Left lung (tissue), 10 donors: ENCODE results near the gene FGF2. TPM values are rescaled to one million over a fixed set of nuclear protein-coding genes. Genes with fewer than 3 reads are reported as not detected.
"Not testable (repeated sequence)": the region's sequence is repeated elsewhere in the genome, so short reads cannot be mapped to it uniquely, and the experiment has no call there.

Source experiments
- ATAC-seq: fragments of 200-7000 bp; cut with Tn5 transposase; one replicate; pipeline ENCODE4 v1.9.1; 2020; ENCODE audit warnings: moderate library complexity
- DNase-seq, 4 donors: peaks; one replicate each; pipeline ENCODE4 v3.0.0-alpha.2; 2013 to 2020
- H3K27ac ChIP-seq, 2 donors: fragments of 200-600 bp; sonication (generic) in 1 of 2; one replicate each; pipeline versions ENCODE4 v1.5.0 to v1.8.0; 2020 to 2021
- H3K27me3 ChIP-seq, 2 donors: fragments of 200-600 bp; sonication (generic) in 1 of 2; one replicate each; pipeline versions ENCODE4 v1.5.0 to v1.8.0; 2020 to 2021
- H3K36me3 ChIP-seq, 2 donors: fragments of 200-600 bp; sonication (generic) in 1 of 2; one replicate each; pipeline versions ENCODE4 v1.5.0 to v1.8.0; 2020 to 2021
- H3K4me1 ChIP-seq, 2 donors: fragments of 200-600 bp; one replicate each; pipeline ENCODE4 v1.8.0; 2021
- H3K4me3 ChIP-seq, 2 donors: fragments of 200-600 bp; sonication (generic) in 1 of 2; one replicate each; pipeline versions ENCODE4 v1.5.0 to v1.8.0; 2020 to 2021; ENCODE audit warnings: mild to moderate bottlenecking in 1 of 2
- H3K9me3 ChIP-seq, 2 donors: fragments of 200-600 bp; sonication (generic) in 1 of 2; one replicate each; pipeline versions ENCODE4 v1.5.0 to v1.8.0; 2020 to 2021
- intact Hi-C, 2 donors: fragments of 100-400 bp; cut with DNase I; formaldehyde crosslinking; loops; one replicate each; pipeline versions ENCODE4 v1.11.2 to v1.14.2; 2022
- polyA plus RNA-seq, 6 donors: library from polyadenylated mRNA; unstranded; fragments of 120-200 nt; gene quantifications; one replicate each; pipeline ENCODE4 v1.2.1, GENCODE V29; 2013; ENCODE audit not compliant: insufficient read length in 6 of 6
- total RNA-seq, 2 donors: library from RNA; stranded (reverse); fragmentation: NEBNext Ultra II Directional; extraction: Animal tissue kit (Norgen Biotek cat#: 25700); gene quantifications; one replicate each; pipeline ENCODE4 v1.2.1, GENCODE V29; 2021
- TF ChIP-seq, protein P1 (sequence below), 2 donors: fragments of 200-600 bp; sonication (generic) in 1 of 2; IDR thresholded peaks; one replicate each; pipeline versions ENCODE4 v1.5.0 to v1.8.0; 2021; ENCODE audit warnings: antibody characterized with exemption in 2 of 2
- donor health status: DM: no; HTN: yes; CAD: no.
- donor health status: DM: no; HTN: no; CAD: no.

FGF2 gene
- total and polyA plus RNA-seq, 8 donors = 6.5 to 14.7 (median 7.2) TPM

DNA sequence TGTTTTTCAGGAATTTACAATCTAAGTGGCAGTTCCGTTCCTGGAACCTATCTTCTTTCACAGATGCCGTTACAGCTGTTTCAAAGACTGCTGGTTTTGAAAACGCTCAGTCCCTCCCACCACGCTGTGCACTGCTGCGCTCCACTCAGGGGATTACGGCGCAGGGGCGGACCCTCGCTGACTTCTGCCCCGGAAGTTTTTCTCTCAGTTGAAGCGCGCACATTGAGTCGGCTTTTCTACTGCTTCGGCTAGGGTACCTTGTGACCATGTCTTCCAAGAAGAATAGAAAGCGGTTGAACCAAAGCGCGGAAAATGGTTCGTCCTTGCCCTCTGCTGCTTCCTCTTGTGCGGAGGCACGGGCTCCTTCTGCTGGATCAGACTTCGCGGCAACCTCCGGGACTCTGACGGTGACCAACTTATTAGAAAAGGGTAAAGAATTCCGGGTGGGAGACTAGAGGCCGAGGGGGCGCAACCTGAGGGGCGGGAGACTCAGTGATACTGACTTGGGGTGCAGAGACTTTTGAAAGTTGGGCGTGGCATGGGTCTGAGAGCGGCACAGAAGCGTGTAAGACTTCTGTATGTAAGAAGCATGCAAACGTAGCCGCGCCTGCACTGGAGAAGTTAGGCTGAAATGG is 96.4 kb downstream of the FGF2 start:
- no peaks in the 10 kb centered on the region for H3K9me3 ChIP-seq
- DNase-seq = peak; percentile 85 to 91 (median 88)
- TF ChIP-seq, protein P1, sequence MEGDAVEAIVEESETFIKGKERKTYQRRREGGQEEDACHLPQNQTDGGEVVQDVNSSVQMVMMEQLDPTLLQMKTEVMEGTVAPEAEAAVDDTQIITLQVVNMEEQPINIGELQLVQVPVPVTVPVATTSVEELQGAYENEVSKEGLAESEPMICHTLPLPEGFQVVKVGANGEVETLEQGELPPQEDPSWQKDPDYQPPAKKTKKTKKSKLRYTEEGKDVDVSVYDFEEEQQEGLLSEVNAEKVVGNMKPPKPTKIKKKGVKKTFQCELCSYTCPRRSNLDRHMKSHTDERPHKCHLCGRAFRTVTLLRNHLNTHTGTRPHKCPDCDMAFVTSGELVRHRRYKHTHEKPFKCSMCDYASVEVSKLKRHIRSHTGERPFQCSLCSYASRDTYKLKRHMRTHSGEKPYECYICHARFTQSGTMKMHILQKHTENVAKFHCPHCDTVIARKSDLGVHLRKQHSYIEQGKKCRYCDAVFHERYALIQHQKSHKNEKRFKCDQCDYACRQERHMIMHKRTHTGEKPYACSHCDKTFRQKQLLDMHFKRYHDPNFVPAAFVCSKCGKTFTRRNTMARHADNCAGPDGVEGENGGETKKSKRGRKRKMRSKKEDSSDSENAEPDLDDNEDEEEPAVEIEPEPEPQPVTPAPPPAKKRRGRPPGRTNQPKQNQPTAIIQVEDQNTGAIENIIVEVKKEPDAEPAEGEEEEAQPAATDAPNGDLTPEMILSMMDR (IDR thresholded peaks at IDR 0.05) = no peak
- H3K4me3 ChIP-seq = peak overlapping the region; percentile 71 to 92
- intact Hi-C loops = loop anchor here in 1 of 2 donors (10.0 kb wide), 1 partner anchor 318 kb away; no protein-coding TSS in a partner anchor
- peaks cover 0 to 21% of the 10 kb centered on the region in 2 donors for H3K4me1 ChIP-seq
- no peaks in the 10 kb centered on the region for H3K27me3 ChIP-seq
- no peaks in the 10 kb centered on the region for H3K36me3 ChIP-seq
- peak overlapping the region; percentile 80 to 82 for H3K27ac ChIP-seq
- peak; percentile 98 for ATAC-seq

DNA sequence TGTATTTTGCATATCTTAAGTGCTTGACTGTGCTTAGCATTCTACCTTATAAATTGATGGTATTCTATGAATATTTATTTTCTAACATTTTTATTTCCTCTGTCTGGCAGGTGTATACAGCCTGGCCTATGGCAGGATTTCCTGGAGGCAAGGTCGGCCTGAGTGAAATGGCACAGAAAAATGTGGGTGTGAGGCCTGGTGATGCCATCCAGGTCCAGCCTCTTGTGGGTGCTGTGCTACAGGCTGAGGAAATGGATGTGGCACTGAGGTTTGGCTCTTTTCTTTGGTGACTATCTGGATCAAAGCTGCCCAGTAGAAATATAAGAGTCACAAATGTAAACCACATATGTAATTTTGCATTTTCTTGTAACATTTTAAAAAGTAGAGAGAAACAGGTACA is 102.3 kb downstream of the FGF2 start:
- DNase-seq (no peak), ATAC-seq (no peak)
- intact Hi-C loops = loop anchor here in 1 of 2 donors (10.0 kb wide), 1 partner anchor 324 kb away; no protein-coding TSS in a partner anchor
- Histone ChIP-seq H3K4me1 (peaks cover 0 to 6% of the 10 kb centered on the region in 2 donors), H3K27ac (no peak overlapping the region), H3K9me3 (no peaks in the 10 kb centered on the region), H3K27me3 (no peaks in the 10 kb centered on the region), H3K4me3 (no peak overlapping the region), H3K36me3 (peaks cover 0 to 27% of the 10 kb centered on the region in 2 donors)
- TF ChIP-seq, protein P1 (IDR thresholded peaks at IDR 0.05) = no peak

DNA sequence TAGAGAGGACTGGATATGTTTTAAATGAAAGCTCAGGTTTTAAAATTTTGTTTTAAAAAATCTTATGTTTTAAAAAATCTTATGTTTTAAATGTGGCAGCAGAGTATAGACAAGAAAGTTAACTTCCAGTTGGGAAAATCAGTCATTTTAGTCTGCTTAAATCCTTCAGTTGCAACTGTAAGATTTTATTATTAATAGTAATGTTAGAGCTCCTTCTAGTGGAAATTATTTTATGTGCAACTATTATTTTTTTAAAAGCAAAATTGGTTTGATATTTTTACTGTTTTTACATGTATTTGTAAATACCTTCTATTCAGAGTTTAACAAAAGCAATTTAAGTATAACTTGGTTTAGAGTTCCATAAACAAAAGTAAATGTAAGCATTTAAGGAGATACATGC is 104.2 kb downstream of the FGF2 start:
- ATAC-seq (peak; percentile 38), DNase-seq (peak in 1 of 4 donors; percentile 3)
- H3K36me3 ChIP-seq = peaks cover 0 to 39% of the 10 kb centered on the region in 2 donors
- intact Hi-C loops = loop anchor here in 1 of 2 donors (5.0 kb wide), 1 partner anchor 174 kb away; no protein-coding TSS in a partner anchor
- no peaks in the 10 kb centered on the region for H3K4me1 ChIP-seq
- no peak overlapping the region for H3K27ac ChIP-seq
- TF ChIP-seq, protein P1 (IDR thresholded peaks at IDR 0.05) = peak in 1 of 2 donors; percentile 46
- no peaks in the 10 kb centered on the region for H3K27me3 ChIP-seq
- H3K4me3 ChIP-seq = no peak overlapping the region
- no peaks in the 10 kb centered on the region for H3K9me3 ChIP-seq

DNA sequence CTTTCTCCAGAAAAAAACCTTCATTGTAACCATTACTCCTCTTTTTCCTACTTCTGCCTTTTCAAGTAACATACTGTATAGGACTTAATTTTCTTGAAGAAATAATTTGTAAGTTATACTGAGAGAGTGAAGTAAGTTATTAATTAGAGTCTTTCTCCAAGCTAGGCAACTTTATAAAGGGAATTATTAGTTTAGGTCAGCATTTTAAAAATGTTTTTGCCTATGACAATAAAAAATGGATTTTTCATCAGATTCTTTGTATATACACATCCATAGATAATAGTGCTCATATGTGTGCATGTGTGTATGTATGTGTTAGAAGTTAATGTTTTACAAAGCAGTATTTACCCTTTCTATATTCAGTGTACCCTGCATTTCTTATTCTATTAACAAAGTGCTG is 106.1 kb downstream of the FGF2 start:
- intact Hi-C loops = loop anchor here in 1 of 2 donors (5.0 kb wide), 1 partner anchor 175 kb away; no protein-coding TSS in a partner anchor
- Histone ChIP-seq H3K27ac (no peak overlapping the region), H3K4me1 (no peaks in the 10 kb centered on the region), H3K36me3 (peaks cover 0 to 57% of the 10 kb centered on the region in 2 donors), H3K27me3 (no peaks in the 10 kb centered on the region), H3K9me3 (no peaks in the 10 kb centered on the region), H3K4me3 (no peak overlapping the region)
- no peak for DNase-seq
- TF ChIP-seq, protein P1 (IDR thresholded peaks at IDR 0.05) = no peak
- no peak for ATAC-seq

DNA sequence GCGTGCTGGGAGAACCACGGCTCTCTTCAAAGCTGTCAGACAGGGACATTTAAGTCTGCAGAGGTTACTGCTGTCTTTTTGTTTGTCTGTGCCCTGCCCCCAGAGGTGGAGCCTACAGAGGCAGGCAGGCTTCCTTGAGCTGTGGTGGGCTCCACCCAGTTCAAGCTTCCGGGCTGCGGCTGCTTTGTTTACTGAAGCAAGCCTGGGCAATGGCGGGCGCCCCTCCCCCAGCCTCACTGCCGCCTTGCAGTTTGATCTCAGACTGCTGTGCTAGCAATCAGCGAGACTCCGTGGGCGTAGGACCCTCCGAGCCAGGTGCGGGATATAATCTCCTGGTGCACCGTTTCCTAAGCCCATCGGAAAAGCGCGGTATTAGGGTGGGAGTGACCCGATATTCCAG is 118.5 kb downstream of the FGF2 start:
- DNase-seq, intact Hi-C loops: not testable (repeated sequence)

More for the DNA sequence above, 118.5 kb downstream of the FGF2 start:
- ATAC-seq, H3K27ac ChIP-seq, H3K4me1 ChIP-seq, H3K4me3 ChIP-seq, H3K9me3 ChIP-seq, H3K27me3 ChIP-seq: not testable (repeated sequence)
- H3K36me3 ChIP-seq = peaks cover 0 to 44% of the 10 kb centered on the region in 2 donors
